ENCODE results near the gene CASP3. TPM values are rescaled to one million over a fixed set of nuclear protein-coding genes. Genes with fewer than 3 reads are reported as not detected.

The CASP3 gene
- total RNA-seq, 1 experiment from 2014 or later, result 107 TPM

GRCh38 chr4:184657144-184657543 lies 7.9 kb upstream of the CASP3 start:
- H3K23me2 ChIP-seq (ENCODE audit: insufficient read length, low read depth, low read length, poor library complexity, severe bottlenecking), result no peaks in the 10 kb centered on the region
- H3K23ac ChIP-seq (ENCODE audit: insufficient read length, low read depth, low read length), result no peak overlapping the region
- no peaks in the 10 kb centered on the region for H3K27me3 Mint-ChIP-seq (ENCODE audit: low read depth)
- H3K27ac Mint-ChIP-seq, result no peak overlapping the region
- no peaks in the 10 kb centered on the region for H3K27me3 ChIP-seq (ENCODE audit: insufficient read depth, low read length)
- no peak overlapping the region for H4K8ac ChIP-seq (replicated peaks; ENCODE audit: insufficient read length, low read depth, low read length)
- H3K14ac ChIP-seq (ENCODE audit: insufficient read depth, low read length), result no peak overlapping the region
- no peak overlapping the region for H4K91ac ChIP-seq (ENCODE audit: insufficient read length, low read depth, low read length)
- H2AFZ ChIP-seq (ENCODE audit: low read length), result no peak overlapping the region
- no peak for DNase-seq
- no peak overlapping the region for H4K5ac ChIP-seq (ENCODE audit: insufficient read length, low read depth, low read length)
- no peak for TF ChIP-seq CTCF (conservative IDR thresholded peaks at IDR 0.05)
- H3K4me1 Mint-ChIP-seq, result peaks cover 8 to 9% of the 10 kb centered on the region in 2 experiments
- H3K4me3 Mint-ChIP-seq, result no peak overlapping the region
- H2BK5ac ChIP-seq (ENCODE audit: insufficient read length, low read length), result no peak overlapping the region
- H2BK20ac ChIP-seq (ENCODE audit: low read depth, low read length, poor library complexity, severe bottlenecking), result no peak overlapping the region
- no peaks in the 10 kb centered on the region for H3K79me1 ChIP-seq (ENCODE audit: insufficient read depth, low read depth, low read length, poor library complexity, severe bottlenecking)
- no CpG with 5 or more reads among the region's 3 CpGs for WGBS (ENCODE audit: extremely low coverage, insufficient read length, low lambda C conversion rate)
- no peak overlapping the region for H2AK5ac ChIP-seq (ENCODE audit: insufficient read length, low read length)
- H4K20me1 ChIP-seq (ENCODE audit: control insufficient read depth, insufficient read depth, insufficient read length), result no peaks in the 10 kb centered on the region
- H3K9me3 ChIP-seq (ENCODE audit: control insufficient read depth, low read depth, low read length), result no peaks in the 10 kb centered on the region
- no peak overlapping the region for H3T11ph ChIP-seq (ENCODE audit: low read length)
- H3K56ac ChIP-seq (ENCODE audit: insufficient read length, low read depth, low read length), result no peak overlapping the region
- H2BK12ac ChIP-seq (ENCODE audit: insufficient read length, low read depth, low read length), result no peak overlapping the region
- no peak overlapping the region for H2BK120ac ChIP-seq (ENCODE audit: low read depth, low read length, poor library complexity, severe bottlenecking)
- no peaks in the 10 kb centered on the region for H3K4me1 ChIP-seq (ENCODE audit: insufficient read depth, low read length)
- H3K4me2 ChIP-seq (ENCODE audit: insufficient read depth, insufficient read length, low read length), result no peak overlapping the region
- no peaks in the 10 kb centered on the region for H3K9me3 Mint-ChIP-seq
- no peak overlapping the region for H3K18ac ChIP-seq (ENCODE audit: insufficient read length, low read depth, low read length)
- H2BK15ac ChIP-seq (ENCODE audit: low read depth, low read length), result no peak overlapping the region
- peaks cover 0 to 4% (median 3%) of the 10 kb centered on the region in 3 experiments; a peak in 5 of 7 replicates for H3K36me3 Mint-ChIP-seq (ENCODE audit: insufficient read depth in 1 of 3, low read depth in 3 of 3)
- no peaks in the 10 kb centered on the region for H3K79me2 ChIP-seq (ENCODE audit: insufficient read depth, low read length)
- no peak overlapping the region for H3K4ac ChIP-seq (ENCODE audit: low read depth, low read length)
- no peak overlapping the region for H3K9ac ChIP-seq (ENCODE audit: extremely low read depth, insufficient read length, low read length)
- H3K27ac ChIP-seq (ENCODE audit: insufficient read length, low read depth, low read length), result no peak overlapping the region

Measured in H9 (cell line).